GM18907 (cell line): Measurements from ENCODE around the gene ANKRD13B.

ENCODE experiments used
- ATAC-seq: cut with Tn5 transposase; IDR thresholded peaks from one replicate; pipeline ENCODE4 v1.9.1; 2021; ENCODE audit warnings: mild to moderate bottlenecking, moderate library complexity; ENCODE audit not compliant: unreplicated experiment

Gene ANKRD13B

DNA sequence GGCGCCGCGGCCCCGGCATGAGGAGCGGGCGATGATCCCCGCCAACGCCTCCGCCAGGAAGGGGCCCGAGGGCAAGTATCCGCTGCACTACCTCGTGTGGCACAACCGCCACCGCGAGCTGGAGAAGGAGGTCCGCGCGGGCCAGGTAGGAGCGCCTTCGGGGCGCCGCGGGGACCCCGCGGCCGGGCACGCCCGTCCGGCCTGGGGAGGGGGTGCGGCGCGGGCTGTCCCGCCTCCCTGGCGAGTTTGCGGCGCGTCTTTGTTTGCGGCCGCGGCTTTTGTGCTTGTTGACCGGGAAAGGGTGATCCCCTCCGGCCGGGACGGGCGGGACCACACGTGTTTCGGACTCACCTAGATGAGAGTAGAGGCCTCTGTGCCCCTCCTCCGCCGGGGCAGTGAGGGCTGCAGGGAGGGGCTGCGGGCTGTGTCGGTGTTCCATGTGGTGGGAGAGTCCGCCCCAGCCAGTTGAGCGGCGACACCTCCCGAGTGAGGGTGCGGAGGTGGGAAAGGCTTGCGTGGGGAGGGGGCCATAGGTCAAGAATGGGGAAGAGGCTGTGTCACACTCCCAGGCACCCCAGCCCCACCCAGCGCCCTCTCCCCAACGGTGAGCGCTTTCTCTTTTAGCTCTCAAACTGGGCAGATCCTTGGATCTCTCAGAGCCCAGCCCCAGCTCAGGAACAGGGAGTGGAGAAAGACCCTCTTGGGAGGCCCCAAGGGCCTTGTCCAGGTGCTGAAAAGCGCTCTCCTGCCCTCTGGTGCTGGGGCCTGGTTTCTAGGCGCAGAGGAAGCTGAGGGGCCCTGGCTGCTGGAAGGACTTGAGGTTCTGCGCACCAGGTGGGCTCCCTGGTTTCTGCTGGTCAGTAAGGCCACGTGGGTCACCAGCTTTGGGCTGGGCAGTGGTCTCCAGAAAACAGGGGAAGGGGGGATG lies 923 bp downstream of the ANKRD13B start:
- no peak for ATAC-seq

DNA sequence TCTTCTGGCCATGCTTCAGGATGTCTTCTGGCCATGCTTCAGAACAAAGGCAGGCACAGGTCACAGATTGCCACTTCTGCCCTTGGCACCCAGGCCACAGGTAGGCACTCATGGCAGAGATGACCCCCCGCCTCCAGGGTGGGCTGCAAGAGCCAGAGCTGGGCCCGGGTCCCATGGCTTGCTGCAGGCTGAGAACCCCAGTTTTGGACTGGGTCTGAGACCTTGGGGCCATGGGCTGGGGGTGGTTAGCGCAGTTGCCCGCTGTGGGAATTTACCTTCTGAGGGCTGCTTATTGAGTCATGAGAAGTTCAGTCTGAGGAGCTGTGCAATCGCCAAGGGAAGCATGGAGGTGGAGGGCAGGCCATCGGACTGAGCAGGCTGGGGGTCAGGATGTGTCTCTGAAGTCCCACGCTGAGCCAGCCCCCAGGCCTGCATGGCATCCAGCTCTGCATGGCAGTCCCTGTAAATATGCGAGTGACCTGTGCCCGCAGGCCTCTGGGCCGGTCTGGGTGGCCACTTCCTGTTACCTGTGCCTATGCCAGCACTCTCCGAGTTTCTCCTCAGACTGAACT lies 1.7 kb downstream of the ANKRD13B start:
- ATAC-seq, result no peak

DNA sequence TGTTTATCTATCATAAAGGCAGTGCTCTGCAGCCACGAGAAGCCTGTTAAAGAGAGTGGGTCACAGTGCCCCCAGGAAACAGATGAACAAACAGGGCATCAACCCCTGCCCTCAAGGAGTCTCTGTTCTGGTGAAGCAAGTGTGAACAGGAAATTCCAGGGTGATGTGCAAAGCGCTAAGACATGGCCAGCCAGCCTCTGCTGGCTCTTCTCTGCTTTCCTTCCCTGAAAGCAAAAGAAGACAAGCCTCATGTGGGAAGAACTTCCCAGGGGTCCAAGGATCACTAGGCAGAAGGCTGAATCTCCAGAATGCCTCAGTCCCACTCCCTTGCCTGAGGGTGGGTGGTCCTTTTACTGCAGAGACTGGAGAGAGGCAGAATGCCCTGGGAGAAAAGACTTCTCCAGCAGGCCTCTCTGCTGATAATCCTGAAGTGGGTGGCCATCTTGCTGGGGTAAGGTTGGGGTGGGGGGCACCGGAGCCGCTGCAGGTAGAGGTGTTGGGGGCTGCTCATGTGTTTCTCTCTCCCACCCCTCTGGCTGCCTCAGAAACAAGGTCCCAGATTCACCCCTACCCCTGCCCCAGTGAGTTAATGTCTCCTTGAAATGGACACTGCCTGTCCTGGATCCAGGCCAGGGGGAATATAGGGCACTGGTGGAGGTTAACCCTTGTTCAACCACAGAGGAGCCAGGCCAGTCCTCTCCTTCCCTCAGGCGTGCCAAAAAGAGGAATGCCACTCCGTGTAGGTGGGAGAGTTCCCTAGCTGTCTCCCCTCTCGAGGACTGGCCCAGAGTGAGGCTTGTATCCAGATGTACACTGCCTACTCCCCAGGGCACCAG lies 2.4 kb downstream of the ANKRD13B start:
- ATAC-seq, result no peak

GRCh38 chr17:29595943-29596774 lies 3.2 kb downstream of the ANKRD13B start:
- no peak for ATAC-seq

DNA sequence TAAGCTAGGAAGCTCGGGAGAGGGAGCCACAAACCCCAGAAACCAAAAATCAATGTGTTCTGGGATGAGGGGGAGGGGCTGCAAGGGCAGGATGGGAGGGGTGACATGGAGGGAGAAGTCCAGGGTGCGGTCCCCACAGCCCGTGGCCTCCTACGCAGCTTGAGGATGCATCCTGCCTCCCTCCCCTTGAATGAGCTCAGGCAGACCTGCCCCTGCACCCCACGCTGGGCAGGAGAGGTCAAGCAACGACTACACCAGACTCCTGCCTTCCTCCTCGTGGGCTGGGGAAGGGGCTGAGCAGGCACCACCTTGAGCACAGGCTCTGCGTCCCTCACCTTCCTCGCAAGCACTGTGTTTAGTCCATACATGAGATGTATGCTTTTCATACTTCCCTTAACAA lies 3.9 kb downstream of the ANKRD13B start:
- no peak for ATAC-seq

DNA sequence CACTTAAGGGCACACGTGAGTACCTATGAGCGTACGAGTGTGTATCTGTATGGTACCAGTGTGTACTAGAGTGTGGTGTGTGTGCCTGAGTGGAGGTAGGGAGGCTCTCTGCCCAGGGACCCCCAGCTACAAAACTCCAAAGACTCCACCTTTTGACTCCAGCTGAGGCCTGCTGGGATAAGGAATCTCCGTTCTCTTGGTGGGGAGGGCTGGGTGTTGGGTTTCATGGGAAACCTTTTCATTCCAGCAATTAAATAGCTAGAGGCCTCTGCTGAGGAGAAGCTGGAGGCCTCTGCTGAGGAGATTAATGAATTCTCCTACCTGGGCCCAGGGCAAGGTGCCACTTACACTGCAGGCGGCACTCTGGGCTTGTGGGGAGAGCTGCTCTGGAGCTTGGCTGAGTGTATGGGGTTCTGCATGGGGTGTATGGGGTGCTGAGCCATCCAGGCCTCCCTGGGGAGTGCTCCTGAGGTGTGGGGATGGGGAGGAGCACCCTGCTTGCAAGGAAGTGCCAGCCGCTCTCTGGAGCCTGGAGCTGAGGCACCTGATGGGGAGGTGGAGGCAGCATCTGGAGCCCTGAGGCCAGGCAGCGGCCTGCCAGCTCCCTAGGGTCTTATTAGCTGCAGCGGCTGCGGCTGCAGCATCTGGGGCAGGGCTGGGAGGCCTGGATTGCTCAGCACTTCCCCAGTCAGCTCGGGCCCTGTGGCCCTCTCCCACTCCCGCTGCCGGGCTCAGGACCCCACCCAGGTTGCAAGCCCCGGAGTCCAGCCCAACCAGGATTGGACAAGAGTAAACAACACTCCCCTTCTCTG lies 4.6 kb downstream of the ANKRD13B start:
- no peak for ATAC-seq

DNA sequence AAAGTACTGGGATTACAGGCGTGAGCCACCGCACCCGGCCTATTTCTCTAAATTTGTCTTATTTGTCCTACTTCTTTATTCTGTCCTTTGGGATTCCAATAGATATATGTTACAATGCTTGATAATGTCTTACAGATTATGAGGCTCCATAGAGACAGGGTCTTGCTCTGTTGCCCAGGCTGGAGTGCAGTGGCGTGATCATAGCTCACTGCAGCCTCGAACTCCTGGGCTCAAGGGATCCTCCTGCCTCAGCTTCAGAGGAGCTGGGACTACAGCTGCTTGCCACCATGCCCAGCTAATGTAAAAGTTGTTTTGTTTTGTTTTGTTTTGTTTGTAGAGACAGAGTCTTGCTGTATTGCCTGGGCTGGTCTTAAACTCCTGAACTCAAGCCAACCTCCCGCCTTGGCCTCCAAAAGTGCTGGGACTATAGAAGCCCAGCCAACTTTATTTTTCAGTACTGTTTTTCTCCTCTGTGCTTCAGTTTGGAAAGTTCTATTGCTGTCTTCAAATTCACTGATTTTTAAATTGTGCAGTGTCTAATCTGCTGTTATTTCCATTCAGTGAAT lies 10.3 kb downstream of the ANKRD13B start:
- no peak for ATAC-seq

DNA sequence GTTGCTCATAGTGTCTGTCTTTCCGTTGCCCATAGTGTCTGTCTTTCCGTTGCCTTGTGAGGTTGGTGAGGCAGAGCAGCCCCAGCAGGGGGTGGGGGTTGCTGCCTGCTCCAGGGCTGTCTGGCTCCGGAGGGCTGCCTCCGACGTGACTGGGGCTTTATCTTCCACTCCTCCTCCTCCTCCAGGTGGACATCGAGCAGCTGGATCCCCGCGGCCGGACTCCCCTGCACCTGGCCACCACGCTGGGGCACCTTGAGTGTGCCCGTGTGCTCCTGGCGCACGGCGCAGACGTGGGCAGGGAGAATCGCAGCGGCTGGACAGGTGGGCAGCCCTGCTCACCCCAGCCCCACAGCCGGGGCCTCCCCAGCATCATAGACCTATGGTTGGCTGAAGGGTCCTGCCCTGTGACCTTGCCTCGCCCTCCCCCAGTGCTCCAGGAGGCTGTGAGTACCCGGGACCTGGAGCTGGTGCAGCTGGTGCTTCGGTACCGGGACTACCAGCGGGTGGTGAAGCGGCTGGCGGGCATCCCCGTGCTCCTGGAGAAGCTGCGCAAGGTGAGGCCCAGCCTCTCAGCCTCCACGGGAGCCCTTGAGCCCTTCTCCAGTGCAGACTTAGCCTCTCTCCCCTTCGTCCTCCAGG lies 14.7 kb downstream of the ANKRD13B start:
- no peak for ATAC-seq

- no peak for ATAC-seq
Measured at GRCh38 chr17:29608986-29609385, 16.1 kb downstream of the ANKRD13B start.

GRCh38 chr17:29610395-29610794 lies 17.5 kb downstream of the ANKRD13B start:
- no peak for ATAC-seq

GRCh38 chr17:29611351-29612093 lies 18.6 kb downstream of the ANKRD13B start:
- no peak for ATAC-seq

DNA sequence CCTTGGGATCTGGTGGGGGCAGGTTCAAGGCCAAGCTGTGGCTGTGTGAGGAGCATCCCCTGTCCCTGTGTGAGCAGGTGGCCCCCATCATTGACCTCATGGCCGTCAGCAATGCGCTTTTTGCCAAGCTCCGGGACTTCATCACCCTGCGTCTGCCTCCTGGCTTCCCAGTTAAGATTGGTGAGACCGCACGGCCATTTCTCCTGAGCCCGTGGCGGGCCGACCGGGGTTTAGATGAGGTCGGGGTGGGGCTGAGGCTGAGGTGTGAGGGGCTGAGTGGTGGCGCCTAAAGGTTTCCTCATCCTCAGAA lies 19.1 kb downstream of the ANKRD13B start:
- ATAC-seq, result no peak

GRCh38 chr17:29612404-29613280 lies 19.7 kb downstream of the ANKRD13B start:
- no peak for ATAC-seq

DNA sequence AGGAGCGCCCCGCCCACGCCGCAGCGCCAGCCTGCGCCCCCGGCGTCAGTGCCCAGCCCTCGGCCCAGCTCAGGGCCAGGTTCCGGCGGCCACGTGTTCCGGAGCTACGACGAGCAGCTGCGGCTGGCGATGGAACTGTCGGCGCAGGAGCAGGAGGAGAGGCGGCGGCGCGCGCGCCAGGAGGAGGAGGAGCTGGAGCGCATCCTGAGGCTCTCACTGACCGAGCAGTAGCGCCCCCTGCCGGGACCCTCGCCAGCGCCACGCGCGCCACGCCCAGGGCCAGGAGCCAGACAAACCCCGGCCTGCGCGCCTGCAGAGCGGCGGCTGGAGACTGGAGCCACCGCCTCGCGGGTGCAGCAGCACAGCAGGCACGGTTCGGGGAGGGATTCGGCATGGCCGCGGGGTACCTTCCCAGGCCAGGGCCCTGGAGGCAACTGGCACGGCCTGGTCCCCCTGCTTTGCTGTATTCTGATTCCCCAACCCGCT lies 20.5 kb downstream of the ANKRD13B start:
- ATAC-seq, result no peak

DNA sequence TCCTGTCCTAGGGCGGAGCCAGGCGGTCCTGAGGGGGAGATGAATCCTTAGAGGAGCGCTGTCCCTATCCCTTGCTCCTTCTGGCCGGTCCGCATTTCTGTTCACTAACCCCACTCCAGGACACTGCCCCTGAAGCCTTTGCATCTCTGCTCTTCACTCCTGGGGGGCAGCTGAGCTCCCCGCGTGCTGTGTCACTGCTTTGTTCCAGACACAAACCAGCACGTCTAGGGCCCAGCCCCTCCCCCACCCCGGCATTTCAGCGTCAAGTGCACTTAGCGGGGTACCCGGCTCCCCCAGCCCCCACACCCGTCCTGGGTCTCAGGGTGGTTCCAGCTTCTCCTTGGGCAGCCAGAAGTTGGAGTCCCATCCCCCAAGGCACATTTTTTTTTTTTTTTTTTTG lies 20.9 kb downstream of the ANKRD13B start:
- ATAC-seq, result no peak

DNA sequence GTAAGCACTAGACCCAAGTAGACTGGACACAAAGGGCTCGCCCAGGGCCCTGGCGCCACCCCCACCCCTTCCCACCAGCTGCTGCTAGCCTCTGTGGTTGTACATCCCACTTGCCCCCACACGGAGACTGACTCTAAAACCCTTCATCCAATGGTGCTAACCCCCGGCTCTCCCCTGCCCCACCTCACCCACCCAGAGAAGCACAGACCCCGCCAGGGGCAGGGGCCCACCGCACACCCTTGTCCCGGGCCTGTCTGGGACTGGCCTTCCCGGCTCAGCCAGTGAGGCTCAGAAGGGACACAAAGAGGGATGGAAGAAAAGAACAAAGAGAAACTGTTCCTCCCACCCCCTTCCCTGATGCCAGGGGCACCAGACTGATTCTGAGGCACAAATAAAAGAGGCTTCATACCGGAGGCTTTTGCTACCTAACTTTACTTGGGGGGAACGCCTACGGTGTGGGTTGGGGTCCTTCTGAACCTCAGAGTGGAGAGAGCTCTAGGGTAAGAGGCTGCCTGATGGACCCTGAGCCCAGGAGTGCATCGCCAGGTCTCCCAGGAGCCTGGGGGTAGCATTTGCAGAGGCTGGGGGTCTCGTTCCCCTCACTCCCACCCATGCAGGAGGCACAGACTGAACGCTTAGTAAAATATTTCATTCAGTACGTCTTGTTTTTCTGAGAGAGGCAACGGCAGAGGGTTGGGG lies 21.6 kb downstream of the ANKRD13B start:
- no peak for ATAC-seq

GRCh38 chr17:29615048-29615385 lies 22.1 kb downstream of the ANKRD13B start:
- ATAC-seq, result no peak
